Lower leg skin (tissue), 3 donors: ENCODE data around the gene PIP4P1.

Experiments used
- POLR2A ChIP-seq, 2 donors: fragments of 450-650 bp; IDR thresholded peaks; one replicate each; pipeline ENCODE4 v1.6.1; 2016 to 2017; ENCODE audit warnings: antibody characterized with exemption in 2 of 2, mild to moderate bottlenecking in 1 of 2, moderate library complexity in 1 of 2
- TF ChIP-seq, protein P1 (sequence below), 3 donors: fragments of 450-650 bp; IDR thresholded peaks; one replicate each; pipeline ENCODE4 v1.5.1; 2016; ENCODE audit warnings: antibody characterized with exemption in 3 of 3, mild to moderate bottlenecking in 3 of 3, moderate library complexity in 2 of 3

GRCh38 chr14:20485900-20486299 lies 24.7 kb upstream of the PIP4P1 start:
- TF ChIP-seq, protein P1, sequence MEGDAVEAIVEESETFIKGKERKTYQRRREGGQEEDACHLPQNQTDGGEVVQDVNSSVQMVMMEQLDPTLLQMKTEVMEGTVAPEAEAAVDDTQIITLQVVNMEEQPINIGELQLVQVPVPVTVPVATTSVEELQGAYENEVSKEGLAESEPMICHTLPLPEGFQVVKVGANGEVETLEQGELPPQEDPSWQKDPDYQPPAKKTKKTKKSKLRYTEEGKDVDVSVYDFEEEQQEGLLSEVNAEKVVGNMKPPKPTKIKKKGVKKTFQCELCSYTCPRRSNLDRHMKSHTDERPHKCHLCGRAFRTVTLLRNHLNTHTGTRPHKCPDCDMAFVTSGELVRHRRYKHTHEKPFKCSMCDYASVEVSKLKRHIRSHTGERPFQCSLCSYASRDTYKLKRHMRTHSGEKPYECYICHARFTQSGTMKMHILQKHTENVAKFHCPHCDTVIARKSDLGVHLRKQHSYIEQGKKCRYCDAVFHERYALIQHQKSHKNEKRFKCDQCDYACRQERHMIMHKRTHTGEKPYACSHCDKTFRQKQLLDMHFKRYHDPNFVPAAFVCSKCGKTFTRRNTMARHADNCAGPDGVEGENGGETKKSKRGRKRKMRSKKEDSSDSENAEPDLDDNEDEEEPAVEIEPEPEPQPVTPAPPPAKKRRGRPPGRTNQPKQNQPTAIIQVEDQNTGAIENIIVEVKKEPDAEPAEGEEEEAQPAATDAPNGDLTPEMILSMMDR (IDR thresholded peaks at IDR 0.05), result no peak
- no peak for TF ChIP-seq POLR2A (IDR thresholded peaks at IDR 0.05)
